NCI-H2171 (cell line): ENCODE measurements around the gene PITRM1.
"Not testable (repeated sequence)": the region's sequence is repeated elsewhere in the genome, so short reads cannot be mapped to it uniquely, and the experiment has no call there.

Source experiments
- DNase-seq: peaks from one replicate; lab custom pipeline; 2025; lab: John Stamatoyannopoulos, UW

PITRM1 gene

DNA sequence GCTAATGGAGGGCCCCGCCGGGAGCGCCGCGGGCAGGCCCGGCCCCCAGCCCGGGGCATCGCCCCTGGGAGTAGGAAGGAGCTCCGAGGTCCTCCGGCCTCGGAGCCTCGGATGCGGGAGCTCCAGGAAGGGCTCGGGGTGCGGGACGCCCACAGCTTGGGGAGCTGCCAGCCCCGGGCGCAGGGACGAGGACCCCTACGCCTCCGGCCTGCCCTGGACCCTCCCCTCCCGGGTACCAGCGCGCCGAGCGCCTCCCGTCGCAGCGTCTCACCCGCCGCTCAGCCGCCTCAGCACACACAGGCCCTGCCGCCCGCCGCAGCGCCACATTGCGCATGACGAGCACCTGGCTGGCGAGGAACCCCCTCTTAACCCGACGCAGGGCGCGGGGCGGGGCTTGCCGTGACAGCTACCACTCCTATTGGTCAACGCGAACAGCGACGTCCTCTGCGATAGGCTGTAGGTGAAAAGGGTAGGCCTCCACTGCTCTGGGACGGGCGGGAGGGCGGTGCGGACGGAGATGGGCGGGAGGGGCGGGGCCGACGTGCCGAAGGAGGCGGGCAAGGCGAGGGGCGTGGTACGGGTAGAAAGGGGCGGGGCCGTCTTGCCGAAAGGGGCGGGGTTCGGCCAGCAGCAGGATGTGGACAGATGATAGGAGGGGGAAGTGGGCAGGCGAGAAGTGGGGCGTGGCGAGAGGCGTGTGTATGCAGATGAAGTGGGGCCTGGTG is at the start of gene PITRM1:
Gene PITRM1, minus strand, starts transcription at position 337 of the 725 bp plus-strand sequence. Its CDS starts 10 bp downstream, at position 327.
- peak; percentile 90 for DNase-seq

DNA sequence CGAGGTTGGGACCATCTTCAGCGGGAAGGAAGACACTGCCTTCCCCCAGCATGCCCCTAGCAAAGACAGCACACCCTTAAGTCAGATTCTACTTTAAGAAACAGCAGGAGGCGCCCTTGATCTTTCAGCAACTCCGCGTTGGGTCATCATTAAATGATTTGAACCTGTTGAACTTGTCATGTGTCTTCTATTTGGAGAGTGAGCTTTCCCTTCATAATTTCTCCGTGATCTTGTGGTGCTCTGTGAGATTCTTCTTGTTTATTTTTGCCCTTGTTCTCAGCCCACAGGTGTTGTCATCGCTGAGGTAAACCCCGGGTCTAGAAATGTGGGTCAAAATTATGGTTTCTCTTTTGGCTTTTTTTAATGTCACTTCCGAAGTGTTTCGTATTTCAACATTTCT is 49.5 kb upstream of the PITRM1 start:
- DNase-seq: no peak

GRCh38 chr10:3221601-3222000 is 49.0 kb upstream of the PITRM1 start:
- not testable (repeated sequence) for DNase-seq

- no peak for DNase-seq
These were observed 48.3 kb upstream of the PITRM1 start for GRCh38 chr10:3220853-3221252.

GRCh38 chr10:3219021-3219628 is 46.5 kb upstream of the PITRM1 start:
- DNase-seq: not testable (repeated sequence)

- no peak for DNase-seq
These were observed 45.3 kb upstream of the PITRM1 start for GRCh38 chr10:3217853-3218252.

- DNase-seq: no peak
These were observed 44.7 kb upstream of the PITRM1 start for GRCh38 chr10:3217301-3217700.

DNA sequence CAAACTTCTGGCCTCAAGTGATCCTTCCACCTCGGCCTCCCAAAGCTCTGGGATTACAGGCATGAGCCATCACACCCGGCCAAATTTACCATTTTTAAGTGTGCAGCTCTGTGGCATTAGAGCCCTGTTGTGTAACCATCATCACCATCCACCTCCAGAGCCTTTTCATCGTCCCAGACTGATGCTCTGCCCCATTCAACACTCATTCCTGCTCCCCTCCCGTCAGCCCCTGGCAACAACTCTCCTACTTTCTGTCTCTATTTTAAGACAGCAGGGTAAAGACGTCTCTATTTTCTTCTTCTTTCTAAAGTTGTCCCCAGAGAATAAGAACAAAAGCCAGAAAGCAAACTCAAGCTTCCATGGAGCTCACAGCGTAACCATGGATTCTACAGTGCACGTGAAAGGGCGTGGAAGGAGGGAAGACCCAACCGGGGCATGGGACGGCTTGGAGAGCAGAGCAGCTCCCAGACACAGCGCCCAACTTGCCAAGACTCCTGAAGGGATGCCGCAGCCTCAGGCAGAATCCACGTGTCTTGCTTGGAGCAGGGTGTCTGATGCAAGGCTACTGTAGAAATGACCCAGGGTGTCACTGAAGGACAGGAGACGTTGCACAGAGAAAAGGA is 42.7 kb upstream of the PITRM1 start:
- no peak for DNase-seq

GRCh38 chr10:3213758-3214515 is 41.4 kb upstream of the PITRM1 start:
- DNase-seq: no peak

- peak; percentile 33 for DNase-seq
These were observed 40.6 kb upstream of the PITRM1 start for GRCh38 chr10:3213208-3213607.

DNA sequence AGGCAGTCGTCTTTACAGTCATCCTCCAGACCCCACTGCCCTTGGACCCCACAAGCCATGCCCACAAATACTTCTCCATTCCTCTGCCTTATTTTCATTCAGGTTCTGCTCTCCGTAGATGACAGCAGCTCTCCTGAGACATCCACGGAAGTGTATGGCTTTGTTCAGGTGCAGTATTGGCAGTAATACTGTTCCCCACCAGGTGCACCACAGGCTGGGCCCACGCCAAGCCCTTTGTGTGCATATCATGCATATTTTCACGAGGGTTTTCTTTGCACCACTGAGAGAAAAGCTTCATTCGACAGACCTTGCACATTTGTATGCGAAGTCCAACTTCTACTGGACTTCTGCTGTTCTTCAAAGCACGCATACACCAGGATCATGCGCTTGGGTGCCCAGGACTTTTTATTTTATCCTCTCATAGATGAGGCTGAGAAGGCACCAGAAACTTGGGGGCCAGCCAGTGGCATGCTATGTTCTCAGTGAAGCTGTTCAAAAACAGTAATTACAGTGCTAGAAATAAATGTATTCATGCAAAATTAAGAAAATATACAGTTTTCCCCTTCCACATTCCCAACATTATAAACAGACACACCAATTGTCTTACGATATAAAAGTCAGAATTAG is 37.8 kb upstream of the PITRM1 start:
- DNase-seq: no peak

- DNase-seq: no peak
These were observed 36.2 kb upstream of the PITRM1 start for GRCh38 chr10:3208481-3209406.

DNA sequence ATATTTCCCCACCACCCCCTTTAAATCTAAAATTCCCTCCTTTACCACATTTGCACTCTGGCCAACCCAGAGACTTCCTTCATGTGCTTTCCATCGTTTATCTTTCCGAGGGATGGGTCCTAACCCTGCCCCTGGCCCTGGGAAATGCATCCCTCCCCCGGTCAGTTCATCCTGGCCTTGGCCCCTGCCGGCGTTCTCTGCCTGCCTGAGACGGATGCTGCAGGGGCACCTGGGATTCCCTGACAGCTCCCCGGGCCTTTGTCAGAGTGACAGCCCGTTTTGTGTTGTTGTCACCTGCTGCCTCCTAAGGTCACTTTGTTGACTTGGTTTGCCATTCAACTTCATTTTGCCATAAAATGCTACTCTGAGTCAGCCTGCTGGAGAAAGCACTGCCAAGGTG is 34.8 kb upstream of the PITRM1 start:
- DNase-seq: no peak

- no peak for DNase-seq
These were observed 34.1 kb upstream of the PITRM1 start for GRCh38 chr10:3206511-3207157.

- DNase-seq: no peak
These were observed 31.4 kb upstream of the PITRM1 start for GRCh38 chr10:3203972-3204371.

- no peak for DNase-seq
These were observed 30.6 kb upstream of the PITRM1 start for GRCh38 chr10:3203016-3203811.

DNA sequence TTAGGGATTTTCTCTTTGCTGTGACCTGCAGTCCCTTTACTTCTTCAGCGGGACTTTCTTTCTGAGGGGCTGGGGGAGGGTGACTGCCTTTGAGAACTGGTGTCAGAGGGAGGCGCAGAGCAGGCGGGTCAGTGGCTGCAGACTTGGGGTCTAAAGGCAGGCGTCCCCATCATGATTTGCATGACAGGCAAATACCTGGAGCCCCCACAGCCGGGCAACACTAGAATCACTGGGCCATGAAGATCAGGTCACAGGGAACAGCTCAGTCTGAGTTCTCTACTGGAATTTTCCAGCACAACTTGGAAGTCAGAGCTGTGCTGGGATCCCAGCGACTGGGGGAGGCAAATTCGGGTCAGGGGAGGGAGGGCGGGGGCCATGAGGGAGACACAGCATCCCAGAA is 29.2 kb upstream of the PITRM1 start:
- DNase-seq: no peak

GRCh38 chr10:3199488-3199887 is 26.9 kb upstream of the PITRM1 start:
- no peak for DNase-seq

- no peak for DNase-seq
These were observed 26.3 kb upstream of the PITRM1 start for GRCh38 chr10:3198900-3199299.
